ENCODE data around the gene RYR1.

The RYR1 gene

GRCh38 chr19:38433268-38433733 lies at the start of gene RYR1:
Gene RYR1, plus strand, starts transcription at chr19:38433691. Its CDS starts 139 bp downstream, at chr19:38433830.
- DNase-seq (ENCODE audit: low read depth) = no peak

GRCh38 chr19:38383743-38384142 lies 49.7 kb upstream of the RYR1 start:
- DNase-seq (ENCODE audit: low read depth) = no peak

DNA sequence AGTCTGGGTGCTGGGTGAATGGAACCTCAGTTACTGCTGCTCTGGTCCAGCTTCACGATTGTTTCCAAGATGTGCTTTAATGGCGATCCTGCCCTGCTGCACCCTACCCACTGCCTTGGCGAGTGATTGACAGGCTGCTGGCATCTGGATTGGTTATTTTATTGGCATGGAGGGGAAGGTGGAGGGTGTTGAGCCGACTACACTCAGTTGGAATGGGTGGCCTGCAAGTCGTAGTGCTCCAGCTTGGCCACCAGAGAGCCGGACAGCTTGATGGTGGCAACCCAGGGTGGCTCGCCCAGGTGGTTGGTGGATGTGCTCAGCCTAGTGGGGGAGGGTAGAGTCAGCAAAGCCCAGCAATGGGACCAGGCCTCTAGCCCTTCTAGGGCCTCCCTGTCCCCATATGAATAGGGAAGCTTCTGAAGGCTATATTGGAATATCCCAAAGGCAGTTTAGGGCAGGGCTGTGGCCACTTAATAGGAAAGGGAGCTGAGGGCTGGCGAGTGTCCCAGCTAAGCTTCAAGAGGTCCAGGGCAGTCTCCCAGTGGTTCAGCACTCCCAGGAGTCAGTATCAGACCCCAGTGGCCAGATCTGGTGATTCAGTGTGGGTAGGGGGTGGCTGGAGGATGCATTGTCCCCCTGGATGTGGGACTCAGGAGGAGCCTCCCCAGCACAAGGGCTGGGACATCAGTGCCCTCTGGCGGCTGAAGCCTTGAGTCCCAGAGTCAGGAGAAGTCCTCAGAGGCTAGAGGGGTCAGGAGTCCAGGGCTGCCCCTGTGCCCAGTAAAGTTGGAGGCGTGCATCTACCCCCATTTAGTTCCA lies 49.1 kb upstream of the RYR1 start:
- no peak for DNase-seq (ENCODE audit: low read depth)

DNA sequence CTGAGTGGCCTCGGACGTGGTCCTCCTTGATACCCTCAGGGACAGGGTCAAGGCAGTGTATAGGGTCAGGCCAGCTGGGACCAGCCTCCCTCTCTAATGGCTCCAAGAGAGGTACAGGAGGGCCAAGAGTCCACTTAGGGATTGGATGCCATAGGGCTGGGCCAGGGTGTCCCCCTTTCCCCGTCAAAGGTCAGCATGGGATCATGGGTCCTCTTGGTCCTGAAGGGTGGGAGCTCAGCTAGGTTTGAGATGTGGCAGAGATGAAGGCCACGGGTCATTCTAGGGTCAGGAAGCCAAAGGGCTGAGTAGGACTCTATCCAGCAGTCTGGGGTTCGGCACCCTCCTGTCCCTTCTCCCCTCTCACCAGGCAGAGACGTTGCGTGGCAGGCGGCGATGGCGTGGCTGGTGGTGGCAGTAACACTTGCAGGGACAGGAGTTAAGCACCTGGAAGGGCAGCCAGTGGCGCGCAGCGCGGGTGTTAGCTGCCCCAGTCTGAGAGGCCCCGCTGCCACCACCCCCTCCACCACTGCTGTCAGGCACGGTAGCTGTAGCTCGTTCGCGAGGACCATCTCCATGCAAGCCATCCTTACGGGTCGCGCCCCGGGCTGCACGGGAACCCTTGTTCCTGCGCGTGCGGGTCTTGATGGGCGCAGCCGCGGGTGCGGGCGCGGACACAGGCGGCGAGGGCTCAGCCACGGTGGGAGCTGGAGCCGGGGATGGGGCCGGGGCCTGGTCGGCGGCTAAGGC lies 48.3 kb upstream of the RYR1 start:
- DNase-seq (ENCODE audit: low read depth) = no peak

DNA sequence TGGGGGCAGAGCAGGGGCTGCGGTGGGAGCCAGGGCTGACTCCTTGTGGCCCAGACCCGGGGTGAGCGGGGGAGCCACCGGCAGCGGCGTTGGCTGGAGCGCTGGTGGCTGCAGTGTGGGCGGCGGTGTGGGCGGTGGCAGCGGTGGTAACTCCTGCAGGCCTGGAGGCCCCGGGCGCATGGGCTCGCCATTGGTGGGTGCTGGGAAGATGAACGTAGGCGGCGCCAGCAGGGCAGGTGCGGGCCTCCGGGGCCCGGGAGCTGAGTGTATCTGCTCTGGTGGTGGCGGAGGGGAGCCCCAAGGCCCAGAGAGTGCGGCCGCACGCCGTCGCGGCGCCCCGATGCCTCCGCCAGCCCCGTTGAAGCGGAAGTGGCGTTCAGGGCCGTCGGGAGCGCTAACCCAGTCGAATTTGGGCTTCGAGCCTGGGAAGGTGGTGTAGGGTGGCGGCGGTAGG lies 47.7 kb upstream of the RYR1 start:
- no peak for DNase-seq (ENCODE audit: low read depth)

DNA sequence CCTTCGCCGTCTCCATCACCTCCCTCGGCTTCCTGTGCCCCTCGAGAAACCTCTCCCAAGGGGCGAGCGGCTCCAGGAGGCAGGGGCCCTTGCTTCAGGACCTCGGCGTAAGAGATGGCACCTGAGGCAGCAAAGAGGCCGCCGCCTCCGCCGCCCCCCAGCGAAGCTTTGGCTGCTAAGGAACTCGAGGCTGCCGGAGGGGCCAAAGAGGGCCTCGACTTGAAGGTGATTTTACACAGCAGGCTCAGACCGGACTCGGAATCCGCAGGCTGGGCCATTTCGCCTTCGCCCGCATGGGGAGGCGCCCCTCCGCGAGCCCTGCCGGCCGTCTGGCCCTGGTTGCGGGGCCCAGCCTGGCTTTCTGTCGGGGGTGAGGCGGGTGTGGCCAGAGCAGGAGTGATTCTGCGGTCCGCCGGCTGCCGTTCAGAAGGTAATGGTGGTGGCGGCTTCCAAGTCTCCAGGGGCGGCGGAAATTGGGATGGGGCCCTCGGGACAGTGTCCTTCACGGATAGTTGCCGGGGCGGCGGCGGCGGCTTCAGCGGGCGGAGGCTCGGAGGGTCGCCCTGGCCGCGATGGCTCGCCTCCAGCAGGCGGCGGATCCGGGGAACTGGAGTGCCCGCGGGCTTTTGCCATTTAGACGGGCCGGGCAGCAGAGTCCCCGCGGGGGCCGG lies 47.1 kb upstream of the RYR1 start:
- no peak for DNase-seq (ENCODE audit: low read depth)

DNA sequence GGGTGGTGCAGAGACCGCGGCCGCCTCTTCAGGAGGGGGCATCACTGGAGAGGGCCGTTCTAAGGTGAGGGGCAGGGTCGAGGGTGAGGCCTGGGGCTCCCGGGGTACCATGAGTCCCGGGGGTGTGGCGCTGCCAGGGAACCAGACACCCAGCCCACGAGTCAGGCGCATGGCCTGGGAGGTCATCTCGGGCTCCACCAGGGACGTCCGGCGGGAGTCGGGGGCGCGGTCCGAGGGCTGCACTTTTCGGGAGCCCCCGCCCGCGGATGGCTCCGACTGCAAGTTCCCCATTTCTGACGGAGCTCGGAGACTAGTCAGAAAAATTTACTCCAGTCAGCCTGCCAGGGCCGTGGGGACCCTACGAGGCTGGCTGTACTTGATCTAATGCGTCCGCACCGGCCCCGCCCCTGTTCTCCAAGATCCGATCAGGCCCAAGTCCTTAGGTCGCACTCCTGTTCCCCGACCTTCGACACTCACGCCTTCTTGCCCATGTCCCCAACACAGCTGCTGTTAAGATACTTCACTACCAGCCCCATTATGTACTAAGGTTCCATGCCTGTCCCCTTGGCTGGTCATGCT lies 46.4 kb upstream of the RYR1 start:
- no peak for DNase-seq (ENCODE audit: low read depth)

DNA sequence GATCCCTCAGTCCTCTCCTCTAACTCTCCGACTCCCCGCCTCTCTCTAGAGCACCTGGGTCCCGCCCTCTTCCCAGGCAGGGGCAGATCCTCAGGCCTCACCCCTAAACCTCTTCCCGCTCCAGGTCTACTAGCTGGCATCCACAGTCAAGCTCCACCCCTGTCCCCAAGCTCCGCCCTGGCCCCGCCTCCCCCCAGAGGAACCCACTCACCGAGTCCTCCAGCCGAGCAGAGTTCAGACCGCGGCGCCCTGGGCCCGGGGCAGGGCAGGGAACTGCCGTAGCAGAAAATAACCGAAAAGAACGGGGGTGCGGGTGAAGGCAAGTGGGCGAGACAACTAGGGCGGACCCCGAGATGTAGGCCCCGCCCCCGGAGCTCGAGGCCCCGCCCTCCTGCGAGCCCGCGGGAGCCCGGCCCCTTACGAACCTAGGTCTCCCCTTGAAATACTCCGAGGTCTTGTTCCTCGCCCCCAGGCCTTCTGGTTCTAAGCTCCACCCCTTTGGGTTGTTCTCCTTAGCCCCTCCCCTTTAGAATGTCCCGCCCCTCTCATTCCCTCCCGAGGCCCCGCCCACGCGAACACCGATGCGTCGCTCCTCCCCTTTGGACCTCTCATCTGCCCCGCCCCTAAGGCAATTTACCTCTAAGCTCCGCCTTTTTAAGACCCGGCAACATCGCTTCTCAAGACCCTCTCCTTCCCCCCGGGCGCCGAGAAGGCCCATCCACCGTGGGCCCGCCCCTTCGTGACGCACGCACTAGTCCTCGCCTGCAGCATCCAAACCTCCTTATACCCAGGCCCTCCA lies 45.7 kb upstream of the RYR1 start, which contains the start of gene GGN:
Gene GGN, minus strand, starts transcription at position 485 of the 799 bp plus-strand sequence. CDS start 773 bp downstream, outside the sequence.
- peak; percentile 54 for DNase-seq (ENCODE audit: low read depth)

GRCh38 chr19:38388349-38389100 lies 45.0 kb upstream of the RYR1 start, which contains the start of gene SPRED3:
Gene SPRED3, plus strand, starts transcription at chr19:38388697. Its CDS starts 1,606 bp downstream, at chr19:38390303.
- DNase-seq (ENCODE audit: low read depth) = no peak

- no peak for DNase-seq (ENCODE audit: low read depth)
These were observed 44.2 kb upstream of the RYR1 start for GRCh38 chr19:38389101-38389925.

- DNase-seq (ENCODE audit: low read depth) = no peak
These were observed 43.2 kb upstream of the RYR1 start for GRCh38 chr19:38389957-38390924.

DNA sequence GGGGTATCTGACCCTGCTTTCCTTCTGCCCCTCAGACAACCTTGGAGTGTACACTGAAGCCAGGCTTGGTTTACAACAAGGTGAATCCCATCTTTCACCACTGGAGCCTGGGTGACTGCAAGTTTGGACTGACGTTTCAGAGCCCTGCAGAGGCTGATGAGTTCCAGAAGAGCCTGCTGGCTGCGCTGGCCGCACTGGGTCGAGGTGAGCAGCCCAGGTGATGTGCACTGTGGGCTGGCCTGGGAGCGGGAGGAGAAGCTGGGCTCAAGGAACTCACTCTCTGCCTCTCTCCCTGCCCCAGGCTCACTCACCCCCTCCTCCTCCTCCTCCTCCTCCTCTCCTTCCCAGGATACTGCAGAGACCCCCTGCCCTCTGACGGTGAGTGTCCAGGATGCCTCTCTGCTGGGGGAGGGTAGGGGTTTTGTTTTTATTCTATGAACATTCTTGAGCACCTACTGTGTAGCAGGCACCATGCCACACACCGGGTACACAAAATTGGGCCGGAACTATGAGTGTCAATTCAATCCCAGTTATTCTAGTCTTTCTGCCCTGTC lies 41.5 kb upstream of the RYR1 start:
- DNase-seq (ENCODE audit: low read depth) = no peak

DNA sequence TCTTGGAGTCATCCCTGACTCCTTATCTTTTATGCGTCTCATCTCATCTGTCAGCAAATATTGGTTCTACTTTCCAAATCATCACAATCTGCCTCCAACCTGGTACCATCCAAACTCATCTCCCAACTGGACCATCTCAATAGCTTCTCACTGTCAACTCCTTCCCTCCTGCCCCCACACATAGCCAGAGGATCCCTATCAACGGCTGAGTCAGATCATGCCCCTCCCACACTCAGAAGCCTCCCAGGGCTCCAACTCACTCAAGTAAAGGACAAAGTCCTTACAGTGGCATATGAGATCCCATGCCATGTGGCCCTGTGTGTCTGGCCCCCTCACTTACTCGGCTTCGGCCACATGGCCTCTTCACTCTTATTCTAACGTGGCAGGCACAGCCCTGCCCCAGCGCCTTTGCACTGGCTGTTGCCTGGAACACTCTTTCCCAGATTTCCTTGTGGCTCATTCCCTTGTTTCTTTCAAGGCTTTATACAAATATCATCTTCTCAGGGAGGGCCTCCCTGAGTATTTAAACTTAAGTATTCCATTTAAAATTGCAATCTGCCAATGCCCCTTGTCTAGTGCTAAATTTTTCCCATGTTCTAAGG lies 40.7 kb upstream of the RYR1 start:
- no peak for DNase-seq (ENCODE audit: low read depth)

DNA sequence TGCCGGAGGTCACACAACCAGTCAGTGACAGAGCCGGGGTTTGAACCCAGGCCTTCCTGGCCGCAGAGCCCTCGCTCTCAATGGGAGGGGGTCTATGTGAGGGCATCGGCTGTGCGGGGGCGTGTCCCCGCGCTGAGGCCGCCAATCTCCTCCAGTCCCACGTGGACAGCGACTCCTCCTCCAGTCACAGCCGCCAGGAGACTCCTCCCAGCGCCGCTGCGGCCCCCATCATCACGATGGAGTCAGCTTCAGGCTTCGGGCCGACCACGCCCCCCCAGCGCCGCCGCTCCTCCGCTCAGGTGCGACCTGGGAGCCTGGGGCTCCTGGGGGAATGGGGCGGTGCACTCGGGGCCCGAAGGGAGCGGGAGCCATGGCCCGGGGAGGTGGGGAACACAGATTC lies 39.0 kb upstream of the RYR1 start:
- DNase-seq (ENCODE audit: low read depth) = peak; percentile 39

DNA sequence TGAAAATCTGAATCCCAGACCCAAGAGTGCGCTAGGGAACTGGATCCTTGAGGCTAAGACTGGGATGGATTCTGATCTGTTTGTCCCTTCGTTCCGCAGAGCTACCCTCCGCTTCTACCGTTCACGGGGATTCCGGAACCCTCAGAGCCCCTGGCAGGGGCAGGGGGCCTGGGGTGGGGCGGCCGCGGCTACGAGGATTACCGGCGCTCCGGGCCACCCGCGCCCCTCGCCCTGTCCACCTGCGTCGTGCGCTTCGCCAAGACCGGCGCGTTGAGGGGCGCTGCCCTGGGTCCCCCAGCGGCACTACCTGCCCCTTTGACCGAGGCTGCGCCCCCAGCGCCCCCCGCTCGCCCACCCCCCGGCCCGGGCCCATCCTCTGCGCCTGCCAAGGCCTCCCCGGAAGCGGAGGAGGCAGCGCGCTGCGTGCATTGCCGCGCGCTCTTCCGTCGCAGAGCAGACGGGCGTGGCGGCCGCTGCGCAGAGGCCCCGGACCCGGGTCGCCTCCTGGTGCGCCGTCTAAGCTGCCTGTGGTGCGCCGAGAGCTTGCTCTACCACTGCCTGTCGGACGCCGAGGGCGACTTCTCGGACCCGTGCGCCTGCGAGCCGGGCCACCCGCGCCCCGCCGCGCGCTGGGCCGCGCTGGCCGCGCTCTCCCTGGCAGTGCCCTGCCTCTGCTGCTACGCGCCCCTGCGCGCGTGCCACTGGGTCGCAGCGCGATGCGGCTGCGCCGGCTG lies 37.9 kb upstream of the RYR1 start:
- peak; percentile 30 for DNase-seq (ENCODE audit: low read depth)

DNA sequence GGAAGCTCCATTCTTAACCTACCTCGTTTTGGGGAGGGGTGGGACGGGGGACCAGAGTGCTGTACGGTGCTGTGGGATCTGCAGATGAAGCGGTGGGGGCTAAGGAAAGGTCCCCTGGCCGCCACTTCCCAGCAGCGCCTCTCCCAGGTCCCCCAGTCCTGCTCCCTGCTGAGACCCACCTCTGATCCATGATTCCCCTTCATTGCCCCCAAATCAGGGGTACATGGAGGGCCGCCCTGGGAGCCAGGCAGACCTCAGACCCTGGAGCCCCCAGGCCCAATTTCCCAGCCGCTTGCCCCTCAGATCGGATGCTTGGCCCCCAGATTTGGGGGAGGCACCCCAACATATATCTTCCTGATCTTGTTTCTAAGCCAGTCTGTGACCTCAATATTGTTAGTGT lies 34.4 kb upstream of the RYR1 start:
- no peak for DNase-seq (ENCODE audit: low read depth)

GRCh38 chr19:38399537-38399936 lies 34.0 kb upstream of the RYR1 start:
- DNase-seq (ENCODE audit: low read depth) = no peak

Measured in activated T-helper 1 cell treated with Interleukin-2 at 50 U/mL for 16 hours (primary cell).